Measurements from ENCODE around the gene SAMD4A.
"Not testable (repeated sequence)": the region's sequence is repeated elsewhere in the genome, so short reads cannot be mapped to it uniquely, and the experiment has no call there.

The SAMD4A gene

DNA sequence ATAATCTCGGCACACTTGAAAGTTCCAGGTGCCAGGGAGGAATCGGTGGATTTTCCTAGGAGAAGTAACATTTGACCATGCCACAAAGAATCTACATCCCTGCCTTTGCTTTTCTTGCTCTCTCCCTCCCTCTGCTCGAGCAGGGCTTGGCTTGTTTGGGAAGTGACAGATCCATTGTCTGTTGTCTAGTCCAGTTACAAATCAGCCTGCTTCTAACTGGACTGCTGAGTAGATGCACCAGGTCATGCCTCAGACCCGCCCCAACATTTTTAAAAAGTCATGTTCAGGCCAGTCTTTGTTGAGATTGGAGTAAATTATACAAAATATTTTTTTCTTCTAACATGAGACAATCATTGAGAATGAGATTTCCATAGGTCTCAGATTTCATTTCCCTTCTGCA lies 182.3 kb downstream of the SAMD4A start:
- no peaks in the 10 kb centered on the region for H3K4me1 ChIP-seq (ENCODE audit: control insufficient read depth, insufficient read depth, low read length, poor library complexity, severe bottlenecking)
- H3K27ac ChIP-seq (ENCODE audit: insufficient read depth, low read length, poor library complexity, severe bottlenecking): no peak overlapping the region
- no peaks in the 10 kb centered on the region for H3K9me3 ChIP-seq (ENCODE audit: control insufficient read depth, low read length)
- no peak overlapping the region for H3K4me3 ChIP-seq (ENCODE audit: insufficient read depth, low read depth, low read length, poor library complexity, severe bottlenecking)
- no peaks in the 10 kb centered on the region for H3K27me3 ChIP-seq (replicated peaks; ENCODE audit: control insufficient read depth, insufficient read depth, low read length, poor library complexity, severe bottlenecking)
- no peaks in the 10 kb centered on the region for H3K36me3 ChIP-seq (ENCODE audit: control insufficient read depth, insufficient read depth, low read length)
- no peak for DNase-seq

- H3K9me3 ChIP-seq (ENCODE audit: control insufficient read depth, low read length): no peaks in the 10 kb centered on the region
- no peak overlapping the region for H3K4me3 ChIP-seq (ENCODE audit: insufficient read depth, low read depth, low read length, poor library complexity, severe bottlenecking)
- DNase-seq: no peak
- H3K27me3 ChIP-seq (replicated peaks; ENCODE audit: control insufficient read depth, insufficient read depth, low read length, poor library complexity, severe bottlenecking): no peaks in the 10 kb centered on the region
- no peak overlapping the region for H3K27ac ChIP-seq (ENCODE audit: insufficient read depth, low read length, poor library complexity, severe bottlenecking)
- no peaks in the 10 kb centered on the region for H3K36me3 ChIP-seq (ENCODE audit: control insufficient read depth, insufficient read depth, low read length)
- no peaks in the 10 kb centered on the region for H3K4me1 ChIP-seq (ENCODE audit: control insufficient read depth, insufficient read depth, low read length, poor library complexity, severe bottlenecking)
Observed at GRCh38 chr14:54749727-54750126, 182.8 kb downstream of the SAMD4A start.

- not testable (repeated sequence) for H3K4me3 ChIP-seq (ENCODE audit: insufficient read depth, low read depth, low read length, poor library complexity, severe bottlenecking); H3K27ac ChIP-seq (ENCODE audit: insufficient read depth, low read length, poor library complexity, severe bottlenecking); DNase-seq; H3K36me3 ChIP-seq (ENCODE audit: control insufficient read depth, insufficient read depth, low read length); H3K9me3 ChIP-seq (ENCODE audit: control insufficient read depth, low read length); H3K4me1 ChIP-seq (ENCODE audit: control insufficient read depth, insufficient read depth, low read length, poor library complexity, severe bottlenecking); H3K27me3 ChIP-seq (replicated peaks; ENCODE audit: control insufficient read depth, insufficient read depth, low read length, poor library complexity, severe bottlenecking)
Observed at GRCh38 chr14:54752611-54753010, 185.7 kb downstream of the SAMD4A start.

- H3K36me3 ChIP-seq (ENCODE audit: control insufficient read depth, insufficient read depth, low read length); H3K27ac ChIP-seq (ENCODE audit: insufficient read depth, low read length, poor library complexity, severe bottlenecking); H3K4me3 ChIP-seq (ENCODE audit: insufficient read depth, low read depth, low read length, poor library complexity, severe bottlenecking); H3K27me3 ChIP-seq (replicated peaks; ENCODE audit: control insufficient read depth, insufficient read depth, low read length, poor library complexity, severe bottlenecking); H3K4me1 ChIP-seq (ENCODE audit: control insufficient read depth, insufficient read depth, low read length, poor library complexity, severe bottlenecking); DNase-seq; H3K9me3 ChIP-seq (ENCODE audit: control insufficient read depth, low read length): not testable (repeated sequence)
Observed at GRCh38 chr14:54753396-54753795, 186.5 kb downstream of the SAMD4A start.

DNA sequence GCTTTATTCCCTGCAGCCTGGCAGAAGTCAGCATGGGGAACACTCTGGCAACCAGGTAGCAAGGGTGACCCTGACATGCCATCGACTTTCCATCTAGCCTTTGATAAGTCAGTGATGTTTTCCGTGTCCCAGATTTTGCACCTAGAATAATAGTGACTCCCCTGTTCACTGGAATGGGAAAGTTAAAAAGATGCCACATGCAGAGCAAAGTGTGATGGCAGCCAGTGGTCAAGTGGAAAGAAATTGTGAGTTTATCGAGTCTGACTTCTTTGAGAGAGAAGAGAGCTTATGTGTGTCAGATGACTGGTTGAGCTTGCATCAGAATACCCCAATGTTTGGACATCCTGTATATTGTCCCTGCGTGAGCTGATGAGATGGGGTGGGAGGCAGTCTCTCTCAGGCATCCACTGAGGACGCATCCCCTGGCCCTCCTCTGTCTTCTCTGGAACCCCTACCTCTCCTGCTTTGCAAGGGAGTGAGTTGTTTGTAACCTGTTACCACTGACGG lies 187.2 kb downstream of the SAMD4A start:
- Histone ChIP-seq H3K4me3 (ENCODE audit: insufficient read depth, low read depth, low read length, poor library complexity, severe bottlenecking) (no peak overlapping the region), H3K9me3 (ENCODE audit: control insufficient read depth, low read length) (no peaks in the 10 kb centered on the region), H3K36me3 (ENCODE audit: control insufficient read depth, insufficient read depth, low read length) (no peaks in the 10 kb centered on the region), H3K4me1 (ENCODE audit: control insufficient read depth, insufficient read depth, low read length, poor library complexity, severe bottlenecking) (no peaks in the 10 kb centered on the region), H3K27ac (ENCODE audit: insufficient read depth, low read length, poor library complexity, severe bottlenecking) (no peak overlapping the region), H3K27me3 (replicated peaks; ENCODE audit: control insufficient read depth, insufficient read depth, low read length, poor library complexity, severe bottlenecking) (no peaks in the 10 kb centered on the region)
- DNase-seq: no peak

DNA sequence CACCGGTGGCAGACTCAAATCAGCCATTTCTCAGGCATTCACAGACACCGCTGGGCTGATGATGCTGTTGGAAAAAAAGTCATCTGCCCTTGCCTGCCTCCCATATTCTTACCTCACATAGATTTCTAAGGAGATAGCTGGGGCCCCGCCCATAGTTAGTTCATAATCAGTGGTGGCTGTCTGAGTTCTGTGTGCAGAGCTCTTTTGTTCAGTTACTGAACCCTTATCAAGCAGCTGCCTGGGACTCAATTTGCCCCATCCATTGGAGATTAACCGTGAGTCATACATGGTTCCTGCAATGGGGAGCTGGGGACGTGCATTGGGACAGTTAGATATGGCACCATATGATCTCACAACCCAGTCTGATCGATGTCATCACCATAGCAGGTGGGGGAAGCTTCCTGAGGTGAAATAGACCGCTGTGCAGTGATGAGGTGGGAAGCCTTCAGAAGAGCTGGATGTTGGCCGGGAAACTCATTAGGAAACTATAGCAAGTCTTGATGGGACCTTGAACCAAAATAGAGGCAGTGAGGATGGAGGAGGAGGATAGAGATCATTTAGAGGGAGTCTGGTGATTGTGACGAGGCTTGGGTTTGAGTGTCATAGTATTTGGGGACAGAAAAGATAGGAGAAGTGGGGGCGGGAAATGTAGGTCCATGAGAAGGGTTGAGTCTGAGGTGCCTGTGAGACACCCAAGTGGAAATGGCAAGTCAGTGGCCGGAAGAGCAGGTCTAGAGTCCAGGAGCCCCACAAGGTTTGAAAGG lies 187.9 kb downstream of the SAMD4A start:
- no peaks in the 10 kb centered on the region for H3K36me3 ChIP-seq (ENCODE audit: control insufficient read depth, insufficient read depth, low read length)
- no peaks in the 10 kb centered on the region for H3K27me3 ChIP-seq (replicated peaks; ENCODE audit: control insufficient read depth, insufficient read depth, low read length, poor library complexity, severe bottlenecking)

GRCh38 chr14:54756656-54757392 lies 189.9 kb downstream of the SAMD4A start:
- no peak for DNase-seq
- no peak overlapping the region for H3K27ac ChIP-seq (ENCODE audit: insufficient read depth, low read length, poor library complexity, severe bottlenecking)
- H3K4me1 ChIP-seq (ENCODE audit: control insufficient read depth, insufficient read depth, low read length, poor library complexity, severe bottlenecking): no peaks in the 10 kb centered on the region
- no peaks in the 10 kb centered on the region for H3K27me3 ChIP-seq (replicated peaks; ENCODE audit: control insufficient read depth, insufficient read depth, low read length, poor library complexity, severe bottlenecking)
- H3K9me3 ChIP-seq (ENCODE audit: control insufficient read depth, low read length): no peaks in the 10 kb centered on the region
- H3K4me3 ChIP-seq (ENCODE audit: insufficient read depth, low read depth, low read length, poor library complexity, severe bottlenecking): no peak overlapping the region
- no peaks in the 10 kb centered on the region for H3K36me3 ChIP-seq (ENCODE audit: control insufficient read depth, insufficient read depth, low read length)

More for the DNA sequence above, 187.9 kb downstream of the SAMD4A start:
- no peaks in the 10 kb centered on the region for H3K4me1 ChIP-seq (ENCODE audit: control insufficient read depth, insufficient read depth, low read length, poor library complexity, severe bottlenecking)
- H3K9me3 ChIP-seq (ENCODE audit: control insufficient read depth, low read length): no peaks in the 10 kb centered on the region
- no peak overlapping the region for H3K4me3 ChIP-seq (ENCODE audit: insufficient read depth, low read depth, low read length, poor library complexity, severe bottlenecking)
- no peak for DNase-seq
- H3K27ac ChIP-seq (ENCODE audit: insufficient read depth, low read length, poor library complexity, severe bottlenecking): no peak overlapping the region

DNA sequence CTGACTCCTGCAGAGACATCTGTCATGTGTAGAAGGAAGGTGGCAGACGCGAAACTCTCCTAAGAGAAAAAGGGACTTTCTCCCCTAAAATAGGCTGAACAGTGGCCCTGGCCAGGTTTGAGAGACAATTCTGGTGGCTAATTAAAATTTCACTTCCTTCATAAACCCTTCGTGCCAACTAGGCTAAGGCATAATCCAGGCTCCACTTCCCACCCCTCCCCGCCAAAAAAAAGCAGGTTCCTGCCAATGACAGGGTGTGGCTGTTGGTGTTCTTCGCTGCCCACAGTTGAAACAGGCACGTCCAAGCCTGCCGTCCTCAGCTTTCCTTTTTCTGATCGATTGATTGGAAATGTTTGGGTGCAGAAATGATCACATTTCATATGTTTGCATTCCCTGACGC lies 191.1 kb downstream of the SAMD4A start:
- Histone ChIP-seq H3K27me3 (replicated peaks; ENCODE audit: control insufficient read depth, insufficient read depth, low read length, poor library complexity, severe bottlenecking) (no peaks in the 10 kb centered on the region), H3K27ac (ENCODE audit: insufficient read depth, low read length, poor library complexity, severe bottlenecking) (no peak overlapping the region), H3K4me1 (ENCODE audit: control insufficient read depth, insufficient read depth, low read length, poor library complexity, severe bottlenecking) (no peaks in the 10 kb centered on the region), H3K9me3 (ENCODE audit: control insufficient read depth, low read length) (no peaks in the 10 kb centered on the region), H3K36me3 (ENCODE audit: control insufficient read depth, insufficient read depth, low read length) (no peaks in the 10 kb centered on the region), H3K4me3 (ENCODE audit: insufficient read depth, low read depth, low read length, poor library complexity, severe bottlenecking) (no peak overlapping the region)
- DNase-seq: no peak

DNA sequence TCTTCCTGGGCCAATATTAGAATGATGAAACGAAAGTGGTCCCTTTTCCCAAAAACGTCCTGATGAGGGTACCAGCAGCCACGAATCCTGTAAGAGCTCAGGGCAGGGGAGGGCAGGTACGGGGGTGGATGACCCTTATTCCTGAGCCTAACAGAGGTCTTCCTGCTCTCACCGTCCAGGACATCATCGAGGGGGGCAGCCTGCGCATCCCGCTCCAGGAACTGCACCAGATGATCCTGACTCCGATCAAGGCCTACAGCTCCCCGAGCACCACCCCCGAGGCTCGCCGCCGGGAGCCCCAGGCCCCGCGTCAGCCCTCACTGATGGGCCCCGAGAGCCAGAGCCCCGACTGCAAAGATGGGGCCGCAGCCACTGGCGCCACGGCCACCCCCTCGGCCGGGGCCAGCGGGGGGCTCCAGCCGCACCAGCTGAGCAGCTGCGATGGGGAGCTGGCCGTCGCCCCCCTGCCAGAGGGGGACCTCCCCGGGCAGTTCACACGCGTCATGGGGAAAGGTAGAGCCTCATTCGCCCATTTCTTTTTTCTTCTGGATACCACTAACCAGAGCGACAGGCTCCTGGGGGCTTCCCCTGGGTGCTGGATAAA lies 193.2 kb downstream of the SAMD4A start:
- H3K27me3 ChIP-seq (replicated peaks; ENCODE audit: control insufficient read depth, insufficient read depth, low read length, poor library complexity, severe bottlenecking): no peaks in the 10 kb centered on the region
- no peak overlapping the region for H3K27ac ChIP-seq (ENCODE audit: insufficient read depth, low read length, poor library complexity, severe bottlenecking)
- H3K9me3 ChIP-seq (ENCODE audit: control insufficient read depth, low read length): no peaks in the 10 kb centered on the region
- no peak for DNase-seq
- H3K36me3 ChIP-seq (ENCODE audit: control insufficient read depth, insufficient read depth, low read length): no peaks in the 10 kb centered on the region
- no peaks in the 10 kb centered on the region for H3K4me1 ChIP-seq (ENCODE audit: control insufficient read depth, insufficient read depth, low read length, poor library complexity, severe bottlenecking)
- no peak overlapping the region for H3K4me3 ChIP-seq (ENCODE audit: insufficient read depth, low read depth, low read length, poor library complexity, severe bottlenecking)
